Mesothelial cell of epicardium (in vitro differentiated cells): ENCODE results near the gene SLIT2. TPM values are rescaled to one million over a fixed set of nuclear protein-coding genes. Genes with fewer than 3 reads are reported as not detected.
A peak's percentile ranks its signal among the peaks of the same experiment; 100 is the strongest.

Source experiments
- DNase-seq, 2 experiments: peaks; one replicate each; pipeline ENCODE4 v3.0.0; 2021; ENCODE audit warnings: low spot score in 2 of 2; ENCODE audit not compliant: unreplicated experiment in 2 of 2
- H3K27ac Mint-ChIP-seq: 2 replicates; pipeline ENCODE4 v1.8.0; 2021; ENCODE audit warnings: mixed read lengths
- H3K27me3 Mint-ChIP-seq: 2 replicates; pipeline ENCODE4 v1.8.0; 2021; ENCODE audit warnings: low read depth, mixed read lengths
- H3K36me3 Mint-ChIP-seq: 2 replicates; pipeline ENCODE4 v1.8.0; 2021; ENCODE audit warnings: mixed read lengths
- H3K4me1 Mint-ChIP-seq: 2 replicates; pipeline ENCODE4 v1.8.0; 2021; ENCODE audit warnings: mixed read lengths
- H3K4me3 Mint-ChIP-seq: 2 replicates; pipeline ENCODE4 v1.8.0; 2021; ENCODE audit warnings: mild to moderate bottlenecking, moderate library complexity, mixed read lengths
- H3K9me3 Mint-ChIP-seq: 2 replicates; pipeline ENCODE4 v1.8.0; 2021; ENCODE audit warnings: mixed read lengths
- CTCF ChIP-seq: fragments of 200-600 bp; sonication (generic); IDR thresholded peaks from one replicate; pipeline ENCODE4 v1.5.0; 2021; ENCODE audit warnings: antibody characterized with exemption; ENCODE audit not compliant: unreplicated experiment
- total RNA-seq: library from RNA; stranded (reverse); gene quantifications from 3 replicates; pipeline ENCODE4 v1.2.1, GENCODE V29; 2021

SLIT2 gene
- total RNA-seq, 1 donor from 2014 or later = 168 TPM

- no peak for DNase-seq
- no peaks in the 10 kb centered on the region for H3K4me1 Mint-ChIP-seq
- H3K27ac Mint-ChIP-seq = no peak overlapping the region
- no peak for TF ChIP-seq CTCF
- H3K9me3 Mint-ChIP-seq = peaks cover 19% of the 10 kb centered on the region
- no peak overlapping the region for H3K4me3 Mint-ChIP-seq
- H3K27me3 Mint-ChIP-seq = no peaks in the 10 kb centered on the region
- peaks cover 3% of the 10 kb centered on the region for H3K36me3 Mint-ChIP-seq
These were observed 13.7 kb upstream of the SLIT2 start for GRCh38 chr4:20237894-20238537.

GRCh38 chr4:20248155-20248558 is 3.5 kb upstream of the SLIT2 start:
- no peak for DNase-seq
- peak; percentile 76 for TF ChIP-seq CTCF
- Mint-ChIP-seq H3K27me3 (peaks cover 4% of the 10 kb centered on the region), H3K4me3 (no peak overlapping the region), H3K36me3 (peaks cover 3% of the 10 kb centered on the region), H3K27ac (no peak overlapping the region), H3K9me3 (peaks cover 5% of the 10 kb centered on the region), H3K4me1 (peaks cover 31% of the 10 kb centered on the region)

- H3K9me3 Mint-ChIP-seq = no peaks in the 10 kb centered on the region
- H3K4me3 Mint-ChIP-seq = no peak overlapping the region
- no peak for DNase-seq
- no peak overlapping the region for H3K27ac Mint-ChIP-seq
- TF ChIP-seq CTCF = no peak
- H3K36me3 Mint-ChIP-seq = no peaks in the 10 kb centered on the region
- peaks cover 37% of the 10 kb centered on the region for H3K4me1 Mint-ChIP-seq
- peaks cover 14% of the 10 kb centered on the region for H3K27me3 Mint-ChIP-seq
These were observed 2.4 kb upstream of the SLIT2 start for GRCh38 chr4:20249333-20249732.

- Mint-ChIP-seq H3K4me1 (peaks cover 48% of the 10 kb centered on the region), H3K4me3 (peak overlapping the region; percentile 97), H3K9me3 (no peaks in the 10 kb centered on the region), H3K27ac (peak overlapping the region; percentile 66), H3K27me3 (peaks cover 25% of the 10 kb centered on the region), H3K36me3 (peaks cover 1% of the 10 kb centered on the region)
- TF ChIP-seq CTCF = no peak
- no peak for DNase-seq
These were observed 492 bp upstream of the SLIT2 start for GRCh38 chr4:20251031-20251795.

GRCh38 chr4:20252656-20253282 is 1.1 kb downstream of the SLIT2 start:
- H3K36me3 Mint-ChIP-seq = peaks cover 1% of the 10 kb centered on the region
- peak; percentile 22 to 55 for DNase-seq
- TF ChIP-seq CTCF = no peak
- peak overlapping the region; percentile 82 for H3K27ac Mint-ChIP-seq
- H3K9me3 Mint-ChIP-seq = no peaks in the 10 kb centered on the region
- peaks cover 25% of the 10 kb centered on the region for H3K27me3 Mint-ChIP-seq
- peak overlapping the region; percentile 97 for H3K4me3 Mint-ChIP-seq
- H3K4me1 Mint-ChIP-seq = peaks cover 53% of the 10 kb centered on the region
